ENCODE data around the gene ZEB1. TPM values are rescaled to one million over a fixed set of nuclear protein-coding genes. Genes with fewer than 3 reads are reported as not detected.

Gene ZEB1
- total and polyA plus RNA-seq, 2 of the 8 experiments (the other 6 are each of a cell fraction or from before 2014, with no cell fraction given): 0.08 to 0.15 TPM

GRCh38 chr10:31476088-31476487, 157.1 kb downstream of the ZEB1 start:
- Histone ChIP-seq H3K56ac (replicated peaks; ENCODE audit: insufficient read length, low read depth, low read length) (no peak overlapping the region), H3K14ac (ENCODE audit: insufficient read length) (no peak overlapping the region), H4K8ac (ENCODE audit: extremely low read depth, insufficient read depth, low read length) (no peak overlapping the region), H3K27me3 (replicated peaks in 1 of 4; ENCODE audit: control insufficient read depth in 3 of 4, extremely low read depth in 1 of 4, insufficient read depth in 3 of 4, low read length in 3 of 4) (no peaks in the 10 kb centered on the region), H3K18ac (ENCODE audit: extremely low read depth, low read length) (no peak overlapping the region), H3K9ac (replicated peaks in 1 of 4; ENCODE audit: extremely low read depth in 1 of 4, low read depth in 3 of 4, low read length in 3 of 4) (no peak overlapping the region), H3K9me3 (ENCODE audit: insufficient read depth in 2 of 2, low read depth in 1 of 2, low read length in 1 of 2) (no peaks in the 10 kb centered on the region), H4K91ac (replicated peaks; ENCODE audit: insufficient read length, low read length) (no peak overlapping the region), H2BK12ac (ENCODE audit: low read depth, low read length) (no peak overlapping the region), H2BK15ac (ENCODE audit: low read length) (no peak overlapping the region), H3K4me2 (ENCODE audit: insufficient read depth in 1 of 2, low read depth in 2 of 2, low read length in 2 of 2) (no peak overlapping the region), H3K4me3 (ENCODE audit: extremely low read depth in 1 of 4, insufficient read depth in 2 of 4, low read depth in 3 of 4, low read length in 4 of 4) (no peak overlapping the region), H3K4ac (replicated peaks; ENCODE audit: insufficient read length, low read depth, low read length) (no peak overlapping the region), H2AFZ (ENCODE audit: low read length) (no peak overlapping the region), H3K4me1 (replicated peaks in 1 of 4; ENCODE audit: control insufficient read depth in 3 of 4, insufficient read depth in 4 of 4, low read length in 3 of 4) (no peaks in the 10 kb centered on the region), H3K79me1 (ENCODE audit: low read depth, low read length) (no peaks in the 10 kb centered on the region), H3K23me2 (ENCODE audit: low read depth, low read length) (no peaks in the 10 kb centered on the region), H2BK5ac (ENCODE audit: low read depth, low read length) (no peak overlapping the region), H3K36me3 (ENCODE audit: control insufficient read depth in 2 of 4, insufficient read depth in 4 of 4, low read length in 3 of 4) (no peaks in the 10 kb centered on the region), H3K79me2 (ENCODE audit: control insufficient read depth in 1 of 2, insufficient read depth in 2 of 2, low read length in 2 of 2) (no peaks in the 10 kb centered on the region), H2BK120ac (replicated peaks; ENCODE audit: low read depth, low read length) (no peak overlapping the region), H4K20me1 (replicated peaks in 1 of 2; ENCODE audit: control insufficient read depth in 1 of 2, insufficient read depth in 2 of 2, low read length in 2 of 2) (no peaks in the 10 kb centered on the region), H2BK20ac (ENCODE audit: low read length) (no peak overlapping the region), H3K23ac (ENCODE audit: insufficient read length) (no peak overlapping the region), H2AK5ac (ENCODE audit: low read depth, low read length) (no peak overlapping the region), H3K27ac (ENCODE audit: low read depth, low read length) (no peak overlapping the region), H4K5ac (ENCODE audit: insufficient read length, low read depth, low read length) (no peak overlapping the region)
- ChIA-PET CTCF (ENCODE audit: partially characterized antibody) (no interaction called here), POLR2A (ENCODE audit: partially characterized antibody) (no interaction called here)
- DNase-seq (ENCODE audit: low read depth in 1 of 2, low spot score in 2 of 2): no peak
- FAIRE-seq: no peak
- no peak for TF ChIP-seq TAF1 (IDR thresholded peaks at IDR 0.05; ENCODE audit: low read depth, low read length)
- no peak for TF ChIP-seq BRCA1 (IDR thresholded peaks at IDR 0.05; ENCODE audit: low read depth, low read length)
- TF ChIP-seq NANOG (IDR thresholded peaks at IDR 0.05; ENCODE audit: insufficient read depth, low read depth, low read length, poor library complexity, severe bottlenecking): no peak
- TF ChIP-seq EGR1 (IDR thresholded peaks at IDR 0.05; ENCODE audit: borderline replicate concordance, low read depth, low read length): no peak
- TF ChIP-seq RNF2 (IDR thresholded peaks at IDR 0.05; ENCODE audit: borderline replicate concordance, low read depth, low read length, missing control alignments, poor library complexity, severe bottlenecking): no peak
- TF ChIP-seq PHF8 (conservative IDR thresholded peaks at IDR 0.05; ENCODE audit: low read depth, low read length): no peak
- TF ChIP-seq E2F6 (IDR thresholded peaks at IDR 0.05): no peak
- no peak for TF ChIP-seq CHD2 (IDR thresholded peaks at IDR 0.05; ENCODE audit: low read length)
- no peak for TF ChIP-seq ZNF274 (IDR thresholded peaks at IDR 0.05; ENCODE audit: borderline replicate concordance, extremely low read depth, low read length)
- no peak for TF ChIP-seq FOSL1 (IDR thresholded peaks at IDR 0.05; ENCODE audit: insufficient read depth, low read depth, low read length)
- no peak for TF ChIP-seq POU5F1 (IDR thresholded peaks at IDR 0.05; ENCODE audit: low read depth, low read length)
- TF ChIP-seq EP300 (IDR thresholded peaks at IDR 0.05; ENCODE audit: borderline replicate concordance in 1 of 2, low read depth in 2 of 2, low read length in 2 of 2): no peak
